Mucosa of descending colon (tissue), 3 donors: ENCODE data around the gene PRPF40A. TPM values are rescaled to one million over a fixed set of nuclear protein-coding genes. Genes with fewer than 3 reads are reported as not detected.
A peak's percentile ranks its signal among the peaks of the same experiment; 100 is the strongest.
"Not testable (repeated sequence)": the region's sequence is repeated elsewhere in the genome, so short reads cannot be mapped to it uniquely, and the experiment has no call there.

Source experiments
- ATAC-seq: fragments of 200-7000 bp; cut with Tn5 transposase; one replicate; pipeline ENCODE4 v1.9.1; 2020; ENCODE audit warnings: mild to moderate bottlenecking, moderate library complexity
- DNase-seq, 3 donors: peaks; one replicate each; pipeline ENCODE4 v3.0.0-alpha.2; 2020
- H3K36me3 ChIP-seq: fragments of 200-600 bp; one replicate; pipeline ENCODE4 v1.8.0; 2021; ENCODE audit warnings: low read depth, mild to moderate bottlenecking
- H3K4me1 ChIP-seq: fragments of 200-600 bp; one replicate; pipeline ENCODE4 v1.8.0; 2021; ENCODE audit warnings: low read depth, mild to moderate bottlenecking
- H3K4me3 ChIP-seq: fragments of 200-600 bp; one replicate; pipeline ENCODE4 v1.8.0; 2021; ENCODE audit warnings: mild to moderate bottlenecking
- H3K9me3 ChIP-seq: fragments of 200-600 bp; one replicate; pipeline ENCODE4 v1.8.0; 2021; ENCODE audit warnings: mild to moderate bottlenecking
- CTCF ChIP-seq: fragments of 200-600 bp; IDR thresholded peaks from one replicate; pipeline ENCODE4 v1.8.0; 2022; ENCODE audit warnings: antibody characterized with exemption, mild to moderate bottlenecking
- intact Hi-C, 2 donors: fragments of 100-400 bp; cut with DNase I in 1 of 2; cut with micrococcal nuclease in 1 of 2; formaldehyde crosslinking; loops; one replicate each; pipeline versions ENCODE4 v1.11.0 to v1.11.1; 2022; cut with DNase I, micrococcal nuclease
- long read RNA-seq, 2 donors: library from polyadenylated mRNA; unstranded; transcript quantifications; one replicate each; pipeline ENCODE4 v2.0.0, GENCODE V29; 2019 to 2021
- total RNA-seq, 3 donors: library from RNA; stranded (reverse); fragmentation: NEBNext Ultra II Directional in 2 of 3; extraction: Animal tissue kit (Norgen Biotek cat#: 25700) in 2 of 3; gene quantifications; one replicate each; pipeline versions ENCODE4 v1.2.1 to v1.2.4, GENCODE V29; 2021 to 2023
- donor health status: DM: no; HTN: no; CAD: no; lungs with moderate emphysema.
- donor health status: DM: no; HTN: no; CAD: no.
- donor health status: DM: no; HTN: yes; CAD: no.

The PRPF40A gene
- total RNA-seq = 10 to 100 TPM; 66.6 to 87.4 (median 72.3) TPM
- long read RNA-seq, donor 1, full-length matches to known transcripts = 1 of 58 reads
- long read RNA-seq, donor 1, partial matches to known transcripts = 22 of 58 reads
- long read RNA-seq, donor 1, other reads (novel, unspliced or antisense) = 35 of 58 reads
- long read RNA-seq, donor 2, partial matches to known transcripts = 25 of 60 reads
- long read RNA-seq, donor 2, other reads (novel, unspliced or antisense) = 35 of 60 reads

GRCh38 chr2:152717228-152718075 lies at the start of gene PRPF40A:
TSS of gene PRPF40A (minus strand) at chr2:152717461. CDS start at chr2:152717439, 22 bp downstream.
- Histone ChIP-seq H3K36me3 (no peaks in the 10 kb centered on the region), H3K9me3 (no peaks in the 10 kb centered on the region), H3K4me1 (peaks cover 25% of the 10 kb centered on the region), H3K4me3 (peak within 1 kb of the TSS; percentile 82)
- intact Hi-C loops = no loop called here
- DNase-seq = peak; percentile 99
- no peak for TF ChIP-seq CTCF
- ATAC-seq = peak; percentile 85

- Histone ChIP-seq H3K36me3 (no peaks in the 10 kb centered on the region), H3K4me3 (no peak overlapping the region), H3K9me3 (no peaks in the 10 kb centered on the region), H3K4me1 (no peaks in the 10 kb centered on the region)
- TF ChIP-seq CTCF = no peak
- intact Hi-C loops = no loop called here
- no peak for DNase-seq
- no peak for ATAC-seq
Measured at GRCh38 chr2:152766928-152767327, 49.7 kb upstream of the PRPF40A start.

GRCh38 chr2:152763651-152764050 lies 46.4 kb upstream of the PRPF40A start:
- intact Hi-C loops = no loop called here
- DNase-seq (no peak), ATAC-seq (no peak)
- Histone ChIP-seq H3K4me3 (no peak overlapping the region), H3K9me3 (no peaks in the 10 kb centered on the region), H3K36me3 (no peaks in the 10 kb centered on the region), H3K4me1 (no peaks in the 10 kb centered on the region)
- no peak for TF ChIP-seq CTCF

- H3K4me1 ChIP-seq, H3K4me3 ChIP-seq, H3K36me3 ChIP-seq, DNase-seq, ATAC-seq, intact Hi-C loops, H3K9me3 ChIP-seq: not testable (repeated sequence)
Measured at GRCh38 chr2:152763208-152763607, 45.9 kb upstream of the PRPF40A start.

- Histone ChIP-seq H3K36me3 (no peaks in the 10 kb centered on the region), H3K4me3 (no peak overlapping the region), H3K9me3 (no peaks in the 10 kb centered on the region), H3K4me1 (no peaks in the 10 kb centered on the region)
- ATAC-seq (no peak), DNase-seq (no peak)
- TF ChIP-seq CTCF = no peak
- intact Hi-C loops = no loop called here
Measured at GRCh38 chr2:152762202-152762601, 44.9 kb upstream of the PRPF40A start.

GRCh38 chr2:152761214-152761613 lies 44.0 kb upstream of the PRPF40A start:
- DNase-seq = no peak
- ATAC-seq = no peak
- Histone ChIP-seq H3K4me1 (no peaks in the 10 kb centered on the region), H3K4me3 (no peak overlapping the region), H3K36me3 (no peaks in the 10 kb centered on the region), H3K9me3 (no peaks in the 10 kb centered on the region)
- intact Hi-C loops = no loop called here
- TF ChIP-seq CTCF = no peak
